Putamen (tissue), 1 donor: ENCODE results near the gene PCSK6.

Source experiments
- DNase-seq: peaks from one replicate; pipeline ENCODE4 v3.0.0-alpha.2; 2016; ENCODE audit warnings: low spot score

PCSK6 gene

DNA sequence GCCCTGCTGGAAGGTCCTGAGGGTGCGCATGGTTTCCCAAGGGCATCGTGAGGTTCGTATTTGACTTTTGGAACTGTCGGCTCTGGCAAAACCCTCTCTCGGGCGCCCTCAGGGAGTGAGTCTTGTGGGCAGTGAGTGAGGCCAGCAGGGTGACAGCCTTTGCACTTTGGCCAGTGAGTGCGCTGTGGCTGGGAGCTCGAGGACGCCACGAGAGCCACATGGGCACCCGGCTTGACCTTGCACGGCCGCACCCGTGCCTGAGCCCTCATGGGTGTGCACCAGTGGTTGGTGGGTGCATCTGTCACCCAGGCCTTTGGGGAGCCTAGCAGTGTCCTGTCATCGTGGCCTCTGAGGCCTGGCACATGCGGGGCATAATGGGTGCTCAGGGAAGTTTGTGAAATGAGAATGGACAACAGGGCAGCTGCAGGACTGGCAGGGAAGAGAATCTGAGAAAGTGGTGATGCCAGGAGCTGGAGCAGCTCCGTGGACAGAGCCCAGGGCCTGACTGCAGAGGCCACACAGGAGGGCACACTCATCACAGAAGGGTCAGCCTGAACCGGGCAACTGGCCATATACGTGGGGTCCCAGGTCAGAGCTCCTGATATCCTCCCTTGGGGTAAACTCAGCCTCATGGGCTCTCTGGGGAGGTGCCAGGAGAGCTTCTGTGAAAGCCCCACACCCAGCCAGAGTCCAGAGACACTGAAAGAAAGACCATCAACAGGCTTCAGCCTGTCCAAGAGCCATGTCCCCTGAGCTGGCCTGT is 164.1 kb downstream of the PCSK6 start:
- no peak for DNase-seq

DNA sequence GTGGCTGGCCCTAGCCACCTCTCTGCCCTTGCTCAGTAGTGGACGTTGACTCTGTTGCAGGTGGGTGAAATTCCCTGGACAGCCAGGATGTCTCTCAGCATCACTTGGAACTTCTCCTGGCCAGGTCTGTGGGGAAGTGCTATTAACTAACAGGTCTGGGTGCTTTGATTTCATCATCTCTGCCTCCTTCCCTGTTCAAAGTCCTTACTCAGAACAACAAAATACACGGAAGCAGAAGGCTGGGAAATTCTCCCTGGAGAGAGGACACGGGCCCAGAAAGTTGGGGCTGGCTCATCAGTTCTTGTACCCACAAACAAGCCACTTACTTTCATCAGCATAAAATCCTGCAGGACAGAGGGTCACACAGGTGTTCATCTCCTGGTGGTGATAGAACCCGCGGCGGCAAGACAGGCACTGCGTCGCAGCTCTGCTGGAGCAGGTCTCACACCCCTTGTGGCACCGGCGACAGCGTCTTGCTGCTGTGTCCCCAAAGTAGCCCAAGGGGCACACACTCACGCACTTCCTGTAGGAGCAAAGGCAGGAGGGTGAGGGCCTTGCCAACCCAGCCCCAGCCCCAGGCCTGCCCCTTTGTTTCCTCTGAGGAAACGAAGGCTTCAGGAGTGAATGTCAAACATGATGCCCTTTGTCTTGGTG is 164.9 kb downstream of the PCSK6 start:
- DNase-seq = no peak

DNA sequence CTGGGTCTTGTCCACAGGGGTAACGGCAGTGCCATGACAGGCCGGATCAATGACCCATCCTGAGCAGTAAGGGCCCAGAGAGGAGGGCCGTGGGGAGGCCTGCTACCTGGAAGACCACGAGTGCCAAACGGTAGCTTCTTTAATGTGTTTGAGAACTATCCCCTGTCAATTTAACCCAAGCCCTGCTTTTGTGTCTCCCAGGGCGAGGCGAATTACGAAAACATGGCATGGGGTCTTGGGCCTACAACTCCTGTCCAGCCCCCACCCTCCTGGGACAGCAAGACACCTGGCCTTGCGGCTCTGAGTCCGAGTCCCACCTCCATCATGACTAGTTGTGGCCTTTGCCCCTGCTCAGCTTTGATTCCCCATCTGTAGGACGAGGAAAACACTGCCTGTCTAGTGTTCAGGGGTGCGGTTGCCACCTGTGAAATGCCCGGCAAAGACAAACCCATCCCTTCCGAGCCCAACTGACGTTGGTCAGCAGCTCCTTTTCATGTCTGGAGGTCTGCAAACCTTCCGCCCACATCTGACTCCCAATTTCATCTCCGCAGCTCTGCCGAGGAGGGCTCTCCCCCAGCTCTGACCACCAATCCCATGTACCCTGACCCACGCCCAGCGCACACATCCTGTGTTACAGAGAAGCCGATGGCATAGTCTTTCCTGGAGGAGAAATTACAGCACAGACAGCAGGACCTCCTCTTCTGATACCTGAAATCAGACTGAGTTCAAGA is 165.5 kb downstream of the PCSK6 start:
- DNase-seq = no peak

DNA sequence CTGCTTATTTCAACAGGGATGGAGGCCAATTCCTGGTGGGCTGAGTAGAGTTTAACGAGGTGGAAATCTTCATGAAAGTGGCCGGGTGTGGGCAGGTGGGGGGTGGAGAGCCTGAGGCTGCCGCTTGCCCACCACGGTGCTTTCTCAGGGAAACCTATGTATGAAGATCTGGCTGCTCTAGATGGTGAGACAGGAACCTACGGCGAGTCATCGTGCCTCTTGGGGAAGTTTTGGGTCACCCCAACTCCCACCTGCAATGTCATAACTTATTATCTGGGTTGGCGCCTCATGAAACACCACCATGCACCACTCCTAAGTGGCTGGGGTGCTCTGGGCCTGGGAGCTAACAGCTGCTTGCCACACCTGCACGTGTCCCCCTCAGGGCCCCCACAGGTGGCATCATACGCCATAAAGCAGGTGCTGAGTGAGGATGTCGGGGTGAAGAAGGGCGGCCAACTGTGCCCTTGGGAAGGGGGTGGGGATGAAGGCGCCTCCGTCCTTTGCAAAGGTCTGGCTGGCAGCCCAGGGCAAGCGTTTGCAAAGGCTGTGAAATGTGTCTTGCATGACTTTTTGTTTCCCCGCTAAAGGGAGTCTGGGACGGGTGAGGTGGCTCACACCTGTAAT is 166.5 kb downstream of the PCSK6 start:
- no peak for DNase-seq

DNA sequence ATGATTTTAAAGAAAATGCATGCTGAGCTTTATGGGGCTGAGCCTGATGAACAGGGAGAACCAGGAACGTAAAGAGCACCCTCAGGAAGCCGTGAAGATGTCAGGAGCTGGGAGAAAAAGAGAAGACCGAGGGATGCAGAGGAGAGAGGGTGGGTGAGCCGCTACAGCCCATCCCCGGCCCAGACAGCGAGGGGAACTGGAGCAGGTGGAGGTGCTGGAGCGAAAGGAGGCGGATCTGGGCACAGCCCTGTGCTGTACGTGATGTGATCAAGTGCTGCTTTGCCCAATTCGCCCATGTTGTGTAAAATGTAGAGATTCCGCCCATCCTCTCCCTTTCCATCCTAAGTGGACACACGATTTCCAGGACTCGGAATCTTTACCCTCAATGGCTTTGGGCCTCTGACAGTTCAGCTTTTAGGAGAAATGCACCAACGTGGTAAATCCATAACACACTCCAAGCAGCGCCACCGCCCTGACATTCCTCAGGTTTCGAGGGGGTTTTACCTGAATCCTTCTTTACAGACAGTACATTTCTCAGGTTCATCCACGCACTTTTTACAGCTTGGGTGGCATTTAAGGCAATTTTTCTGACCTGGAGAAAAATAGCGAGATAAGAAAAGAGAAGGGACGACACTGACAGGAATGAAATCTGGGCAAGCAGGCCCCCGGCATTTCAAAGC is 167.4 kb downstream of the PCSK6 start:
- no peak for DNase-seq

DNA sequence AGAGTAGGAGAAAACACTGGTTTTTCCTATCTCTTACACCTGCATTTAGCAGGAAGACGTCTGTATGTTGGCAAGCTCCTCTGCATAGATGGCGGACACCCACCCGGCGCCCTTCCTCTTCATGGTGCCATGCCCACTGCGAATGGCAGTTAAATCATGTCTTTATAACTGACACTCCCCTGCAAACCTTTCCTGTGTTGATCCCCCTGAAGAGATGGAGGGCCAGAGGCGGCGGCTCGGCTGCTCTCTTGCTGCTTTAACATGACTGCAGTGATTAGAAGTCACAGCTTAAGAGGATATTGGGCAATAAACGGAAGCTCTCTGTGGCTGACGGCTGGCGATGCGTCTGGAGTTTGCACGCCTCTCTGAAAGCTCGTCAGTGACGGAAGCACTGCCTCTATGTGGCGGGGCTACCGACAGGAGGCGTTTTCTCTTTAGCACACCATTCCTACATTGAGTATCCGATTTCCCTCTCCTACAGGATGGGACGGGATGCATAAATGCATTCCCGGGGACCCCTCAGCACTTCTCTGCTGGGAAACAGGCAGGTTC is 168.9 kb downstream of the PCSK6 start:
- DNase-seq = peak; percentile 42

DNA sequence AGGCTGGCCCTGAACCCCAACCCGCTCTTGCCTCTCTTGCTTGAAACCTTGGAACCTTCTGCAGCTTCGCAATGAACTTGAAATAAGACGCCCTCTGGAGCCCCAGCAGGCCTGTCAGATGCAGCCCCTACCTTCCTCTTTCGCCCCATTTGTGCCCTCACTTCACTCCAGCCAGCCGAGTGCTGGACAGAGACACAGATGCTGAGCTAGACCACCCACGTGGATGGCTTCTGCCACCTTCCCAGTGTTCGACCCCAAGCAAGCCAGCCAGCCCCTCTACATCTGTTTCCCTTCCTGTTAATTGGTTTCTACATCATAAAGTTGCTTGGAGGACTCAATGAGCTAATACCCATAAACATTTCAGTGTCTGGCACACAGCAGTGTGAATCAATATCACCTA is 170.7 kb downstream of the PCSK6 start:
- no peak for DNase-seq

DNA sequence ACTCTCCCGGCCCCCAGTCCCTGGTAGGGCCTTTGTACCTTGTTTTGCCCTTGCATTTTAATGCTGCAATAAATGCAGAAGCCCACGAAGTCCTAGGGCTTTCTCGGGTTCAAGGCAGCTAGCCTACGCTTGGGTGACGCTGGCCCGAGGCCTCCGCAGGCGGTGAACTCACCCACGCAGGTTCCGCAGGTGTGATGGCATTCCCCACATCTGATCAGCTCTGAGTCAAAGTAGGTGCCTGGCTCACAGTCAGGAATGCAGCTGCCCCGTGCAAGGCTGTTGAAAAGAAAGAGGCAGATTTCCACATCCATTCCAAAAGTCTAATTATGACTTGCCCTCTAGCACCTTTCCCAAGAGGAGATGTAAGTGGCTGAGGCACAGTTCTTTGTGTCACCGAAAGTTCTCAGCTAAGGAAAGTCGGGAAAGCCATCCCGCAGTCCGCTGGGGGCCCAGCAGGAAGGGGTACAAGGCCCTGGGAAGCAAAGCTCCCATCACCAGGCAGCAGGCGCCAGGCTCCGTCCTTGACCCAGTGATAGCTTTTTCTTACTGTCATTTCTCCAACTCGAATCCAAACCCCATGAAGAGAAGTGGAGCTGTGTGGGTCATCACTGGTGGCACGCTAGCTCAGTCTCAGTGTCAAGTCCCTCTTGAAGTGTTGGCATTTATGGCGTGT is 171.2 kb downstream of the PCSK6 start:
- peak; percentile 57 for DNase-seq

DNA sequence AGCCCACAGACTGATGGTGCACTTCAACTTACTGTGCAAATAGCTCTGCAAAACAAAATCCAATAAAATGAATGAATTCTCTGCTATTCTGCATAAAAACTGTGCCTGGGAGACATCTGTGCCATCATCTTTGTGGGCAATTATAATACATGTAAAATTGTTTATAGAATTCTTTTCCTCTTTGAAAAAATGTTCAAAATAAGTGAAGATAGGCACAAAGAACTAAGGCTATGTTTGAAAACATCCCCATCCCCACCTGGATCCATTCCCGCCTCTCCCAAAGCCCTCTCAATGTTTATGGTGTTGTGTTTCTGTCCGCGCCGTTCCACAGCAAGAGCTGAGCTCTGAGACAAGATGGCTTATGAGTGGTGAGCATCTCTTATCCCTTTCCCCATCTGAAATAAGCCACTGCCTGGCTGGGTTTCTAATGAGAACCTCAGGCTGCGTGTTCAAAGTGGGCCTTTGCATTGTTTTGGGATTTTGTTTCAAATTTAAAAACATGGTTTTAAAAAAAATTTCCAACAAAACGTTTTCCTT is 172.1 kb downstream of the PCSK6 start:
- no peak for DNase-seq

DNA sequence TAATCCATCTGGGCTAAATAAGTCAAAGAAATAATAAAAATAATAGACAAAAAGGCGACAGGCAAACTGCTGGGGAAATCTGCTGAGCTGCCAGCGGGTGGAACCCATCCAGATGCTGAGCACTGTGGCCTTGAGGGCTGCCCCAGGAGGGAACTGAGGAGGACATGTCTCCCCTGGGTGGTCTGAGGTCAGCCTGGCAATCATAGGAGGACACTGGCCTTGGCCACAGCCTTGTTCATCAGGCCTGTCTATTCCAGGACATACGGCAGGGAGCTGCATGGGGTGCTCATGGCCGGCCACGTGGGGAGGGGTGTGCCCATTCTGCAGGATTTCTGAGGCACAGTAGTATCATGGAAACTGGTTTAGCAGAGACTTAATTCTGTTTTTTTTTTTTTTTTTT is 173.0 kb downstream of the PCSK6 start:
- DNase-seq = no peak

DNA sequence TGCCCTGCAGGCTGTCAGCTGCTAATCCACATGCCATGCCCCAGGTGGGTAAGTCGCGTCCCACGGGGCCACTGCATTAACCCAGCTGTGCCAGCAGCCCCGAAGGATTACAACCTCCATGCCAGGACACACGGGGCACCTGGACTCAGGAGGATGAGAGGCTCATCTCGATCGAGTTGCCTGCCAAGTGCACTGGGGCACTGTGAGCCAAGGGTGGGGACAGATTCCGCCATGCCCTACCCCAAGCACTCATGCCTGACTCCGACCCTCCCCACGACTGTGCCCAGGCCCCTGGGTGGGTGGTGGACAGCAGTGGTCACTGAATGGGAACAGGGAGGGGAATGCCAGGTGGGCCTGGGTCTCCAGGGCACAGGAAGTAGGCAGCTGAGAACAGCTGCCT is 173.8 kb downstream of the PCSK6 start:
- no peak for DNase-seq

DNA sequence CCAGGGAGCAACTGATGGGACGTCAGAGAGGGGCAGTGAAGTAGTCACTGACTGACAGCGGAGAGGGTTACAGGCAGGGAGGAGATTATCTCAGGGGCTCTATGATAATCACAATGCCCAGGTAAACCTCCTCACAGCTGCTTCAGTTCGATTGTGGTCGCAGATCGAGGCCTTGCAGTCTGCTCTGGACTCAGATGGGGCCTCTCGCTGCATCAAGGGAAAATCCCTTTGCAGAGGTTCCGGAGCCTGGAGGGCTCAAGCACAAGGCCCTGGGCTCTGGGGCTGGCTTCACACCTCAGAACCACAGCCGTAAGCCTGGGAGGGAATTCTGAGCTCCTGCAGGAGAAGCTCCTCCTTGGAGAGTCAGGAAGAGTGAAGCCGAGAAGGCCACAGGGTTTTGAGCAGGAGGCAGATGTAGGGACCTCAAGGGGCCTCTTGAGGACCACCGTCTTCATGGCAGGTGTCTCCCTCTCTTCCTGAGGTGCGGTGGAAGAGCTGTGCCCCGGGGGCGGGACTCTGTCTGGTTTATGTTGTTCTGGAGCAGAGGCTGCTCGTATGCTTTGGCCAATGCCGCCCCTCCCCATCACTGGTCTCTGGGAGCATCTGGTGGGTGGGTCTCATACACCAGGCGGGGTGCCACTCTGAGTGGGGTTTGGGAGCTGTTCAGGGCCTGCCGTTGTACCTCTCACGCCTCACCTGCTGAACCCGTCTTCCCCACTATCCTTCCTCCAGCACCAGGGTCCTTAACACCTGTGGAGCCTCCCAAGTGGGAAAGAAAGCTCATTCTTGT is 175.0 kb downstream of the PCSK6 start:
- DNase-seq = no peak

DNA sequence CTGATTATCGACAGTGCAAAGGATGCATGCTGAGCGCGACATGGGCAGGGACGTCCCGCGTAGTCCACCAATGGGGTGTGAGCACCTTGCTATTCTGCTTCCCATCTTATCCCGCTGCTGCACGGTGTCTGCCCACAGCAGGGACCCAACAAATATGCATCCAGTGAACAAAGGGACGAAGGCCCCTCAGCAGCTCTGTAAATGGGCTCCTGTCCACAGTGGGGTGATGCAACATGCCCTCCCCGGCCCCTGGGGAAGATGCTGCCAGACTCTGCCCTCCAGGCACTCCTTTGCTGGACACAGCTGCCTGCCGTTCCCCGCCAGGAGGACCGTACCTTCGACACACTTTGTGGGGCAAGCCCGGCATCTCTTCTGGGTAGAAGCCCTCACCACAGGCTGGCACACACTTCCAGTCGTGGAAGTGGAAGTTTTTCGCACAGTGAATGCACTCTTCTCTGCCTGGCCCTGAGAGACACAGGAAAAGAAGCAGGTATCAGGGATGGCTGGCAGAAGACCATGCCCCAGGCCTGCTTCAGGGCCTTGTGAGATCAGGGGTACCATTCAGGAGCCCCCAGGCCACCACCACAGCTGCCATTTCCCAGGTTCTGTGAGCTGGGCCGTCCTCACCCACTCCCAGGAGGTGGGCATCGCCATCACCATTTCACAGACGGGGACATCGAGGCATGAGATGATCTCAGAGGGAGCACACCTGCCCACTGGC is 176.3 kb downstream of the PCSK6 start:
- no peak for DNase-seq

DNA sequence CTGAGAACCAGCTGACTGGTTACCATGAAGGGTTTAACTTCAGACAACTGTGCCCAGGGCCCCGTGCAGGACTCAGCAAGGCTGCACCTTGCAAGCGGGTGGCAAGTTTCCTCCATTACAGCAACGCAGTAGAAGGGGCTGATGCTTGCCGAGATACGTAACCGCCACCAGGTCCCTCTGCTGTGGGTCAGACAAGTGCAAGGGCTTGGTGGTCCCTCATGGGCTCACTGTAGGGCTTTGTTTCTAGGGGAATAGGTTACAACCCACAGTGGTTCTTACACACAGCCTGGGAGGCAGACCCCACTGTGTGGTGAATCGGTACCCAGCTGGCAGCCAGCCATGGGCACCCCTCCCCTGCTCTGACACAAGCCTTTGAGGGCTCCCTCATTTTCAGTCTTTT is 179.0 kb downstream of the PCSK6 start:
- DNase-seq = no peak

DNA sequence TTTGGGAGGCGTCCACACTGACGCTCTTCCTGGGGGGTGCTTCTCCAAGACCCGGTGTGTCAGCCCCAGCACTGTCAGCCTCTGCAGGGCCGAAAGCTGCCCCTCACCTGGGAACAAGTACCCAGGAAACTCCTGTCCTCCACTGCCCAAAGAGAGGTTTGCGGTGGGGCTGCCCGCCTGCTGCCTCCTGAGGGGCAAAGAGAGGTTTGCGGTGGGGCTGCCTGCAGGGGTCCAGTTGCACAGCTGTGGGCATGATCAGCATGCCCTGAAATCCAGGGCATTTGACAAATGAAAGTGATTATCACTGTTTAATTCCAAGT is 179.4 kb downstream of the PCSK6 start:
- DNase-seq = no peak

DNA sequence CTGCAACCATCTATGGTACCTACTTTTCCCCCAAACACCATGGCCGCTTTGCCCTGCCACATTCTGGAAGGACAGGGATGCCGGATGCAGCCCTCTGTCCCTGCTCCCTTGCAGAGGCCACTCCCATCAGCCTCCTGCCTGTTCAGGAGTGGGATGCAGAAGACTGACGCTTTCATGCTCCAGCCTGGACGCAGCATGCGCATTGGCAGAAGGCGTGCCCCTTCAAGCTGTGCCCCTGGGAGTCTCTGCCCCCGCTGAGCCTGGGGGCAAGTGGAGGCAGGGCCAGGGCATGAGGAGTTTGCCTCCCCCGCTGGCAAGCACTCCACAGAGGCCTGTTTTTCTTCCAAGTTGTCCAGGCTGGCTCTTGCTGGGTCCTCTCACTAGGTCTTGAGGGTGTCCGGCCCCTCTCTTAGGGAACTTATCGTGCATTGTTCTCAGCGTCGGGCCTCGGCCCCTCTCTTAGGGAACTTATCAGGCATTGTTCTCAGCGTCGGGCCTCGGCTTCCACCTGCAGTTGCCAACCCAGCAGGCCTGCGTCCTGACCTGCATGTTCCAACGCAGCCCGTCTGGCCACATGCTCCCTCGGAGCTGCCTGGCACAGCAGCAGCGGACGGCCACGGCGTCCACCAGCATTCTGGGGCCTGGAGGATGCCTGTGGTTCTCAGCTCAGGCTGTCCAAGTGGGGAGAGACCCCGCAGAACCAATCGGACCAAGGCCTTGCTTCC is 179.9 kb downstream of the PCSK6 start:
- no peak for DNase-seq

DNA sequence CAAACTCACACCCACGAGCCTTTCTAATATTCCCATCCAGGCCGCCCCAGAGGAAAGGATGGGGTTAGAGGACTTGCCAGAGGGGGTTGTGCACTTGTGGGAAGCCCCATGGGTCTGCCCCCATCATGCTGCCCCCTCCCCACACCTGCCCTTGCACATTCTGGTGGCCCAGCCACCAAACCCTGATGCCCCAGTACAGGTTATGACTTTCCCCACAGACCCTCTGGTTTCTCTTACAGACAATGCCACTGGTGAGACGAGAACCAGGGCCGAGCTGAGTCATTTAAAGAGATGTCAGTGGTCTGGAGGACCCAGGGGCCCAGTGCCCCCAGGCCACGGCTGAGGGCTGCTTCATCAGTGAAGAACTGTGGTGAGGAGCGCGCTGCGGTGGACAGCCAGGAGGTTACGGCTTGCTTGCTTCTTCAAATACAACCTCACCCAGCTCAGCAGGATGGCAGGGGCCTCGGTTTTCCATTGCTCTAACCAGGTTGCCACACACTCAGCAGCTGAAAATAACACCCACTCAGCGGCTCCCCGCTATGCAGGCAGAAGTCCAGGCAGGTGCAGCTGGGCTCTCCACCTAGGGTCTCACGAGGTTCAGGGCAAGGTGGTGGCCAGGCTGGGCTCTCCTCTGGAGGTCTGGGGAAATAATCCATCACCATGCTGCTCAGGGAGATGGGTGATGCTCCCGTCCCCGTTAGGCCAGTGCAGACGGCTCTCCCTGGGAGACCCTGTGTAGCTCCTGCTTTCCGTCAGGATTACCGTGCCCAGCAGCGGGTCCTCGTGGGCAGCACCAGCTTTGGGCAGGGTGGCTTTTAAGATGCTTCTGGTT is 180.7 kb downstream of the PCSK6 start:
- no peak for DNase-seq
